Gastroesophageal sphincter (tissue), 4 donors: Measurements from ENCODE around the gene OR2V1. TPM values are rescaled to one million over a fixed set of nuclear protein-coding genes. Genes with fewer than 3 reads are reported as not detected.

Experiments used
- ATAC-seq: fragments of 150-250 bp; one replicate; pipeline ENCODE4 v1.9.1; 2016; ENCODE audit warnings: mild to moderate bottlenecking, moderate library complexity
- H3K27ac ChIP-seq, 4 donors: fragments of 200-600 bp; sonication (generic) in 3 of 4; 1 replicate in 3 of 4; 2 replicates in 1 of 4; pipeline ENCODE4 v1.5.1; 2016 to 2019
- H3K27me3 ChIP-seq: fragments of 200-600 bp; sonication (generic); one replicate; pipeline ENCODE4 v1.5.1; 2019
- H3K36me3 ChIP-seq, 2 donors: fragments of 200-600 bp; sonication (generic); one replicate each; pipeline ENCODE4 v1.5.1; 2019; ENCODE audit warnings: control low read depth in 1 of 2
- H3K4me1 ChIP-seq, 3 donors: fragments of 200-600 bp; sonication (generic); 1 replicate in 2 of 3; 2 replicates in 1 of 3; pipeline ENCODE4 v1.5.1; 2016 to 2019; ENCODE audit warnings: control low read depth in 2 of 3
- H3K4me3 ChIP-seq, 2 donors: fragments of 200-600 bp; sonication (generic); one replicate each; pipeline ENCODE4 v1.5.1; 2019; ENCODE audit warnings: mild to moderate bottlenecking in 1 of 2, moderate library complexity in 1 of 2
- H3K9me3 ChIP-seq, 3 donors: fragments of 200-600 bp; sonication (generic); one replicate each; pipeline ENCODE4 v1.5.1; 2017 to 2019; ENCODE audit warnings: control low read depth in 2 of 3
- EP300 ChIP-seq: sonication (generic); formaldehyde crosslinking; IDR thresholded peaks from one replicate; pipeline ENCODE4 v1.6.1; 2017; ENCODE audit warnings: antibody characterized with exemption, mild to moderate bottlenecking
- POLR2A ChIP-seq, 2 donors: fragments of 450-650 bp; IDR thresholded peaks; one replicate each; pipeline ENCODE4 v1.6.1; 2017; ENCODE audit warnings: antibody characterized with exemption in 2 of 2, mild to moderate bottlenecking in 2 of 2, moderate library complexity in 1 of 2
- POLR2AphosphoS5 ChIP-seq: sonication (generic); formaldehyde crosslinking; IDR thresholded peaks from one replicate; pipeline ENCODE4 v1.6.1; 2017; ENCODE audit warnings: antibody characterized with exemption
- WGBS, 2 donors: methylation state at CpG; one replicate each; pipeline ENCODE4 v1.1.5; 2018; ENCODE audit warnings: low coverage in 1 of 2; 5-methylcytosine and 5-hydroxymethylcytosine counted together
- total RNA-seq, 4 donors: library from RNA; depleted of rRNA; stranded (reverse); fragments of >200 nt; gene quantifications; one replicate each; pipeline ENCODE4 v1.1.0, GENCODE V29; 2016
- TF ChIP-seq, protein P1 (sequence below), 4 experiments: fragments of 200-600 bp in 2 of 4; fragments of 450-650 bp in 2 of 4; sonication (generic) in 1 of 4; IDR thresholded peaks; one replicate each; pipeline ENCODE4 v1.5.1; 2017 to 2019; ENCODE audit warnings: antibody characterized with exemption in 4 of 4, mild to moderate bottlenecking in 2 of 4, moderate library complexity in 2 of 4

OR2V1 gene
- total RNA-seq, 4 donors from 2014 or later: 0.12 TPM; not detected in 3

- no peak for TF ChIP-seq POLR2AphosphoS5
- no peak for TF ChIP-seq POLR2A (IDR thresholded peaks at IDR 0.05)
- TF ChIP-seq, protein P1, sequence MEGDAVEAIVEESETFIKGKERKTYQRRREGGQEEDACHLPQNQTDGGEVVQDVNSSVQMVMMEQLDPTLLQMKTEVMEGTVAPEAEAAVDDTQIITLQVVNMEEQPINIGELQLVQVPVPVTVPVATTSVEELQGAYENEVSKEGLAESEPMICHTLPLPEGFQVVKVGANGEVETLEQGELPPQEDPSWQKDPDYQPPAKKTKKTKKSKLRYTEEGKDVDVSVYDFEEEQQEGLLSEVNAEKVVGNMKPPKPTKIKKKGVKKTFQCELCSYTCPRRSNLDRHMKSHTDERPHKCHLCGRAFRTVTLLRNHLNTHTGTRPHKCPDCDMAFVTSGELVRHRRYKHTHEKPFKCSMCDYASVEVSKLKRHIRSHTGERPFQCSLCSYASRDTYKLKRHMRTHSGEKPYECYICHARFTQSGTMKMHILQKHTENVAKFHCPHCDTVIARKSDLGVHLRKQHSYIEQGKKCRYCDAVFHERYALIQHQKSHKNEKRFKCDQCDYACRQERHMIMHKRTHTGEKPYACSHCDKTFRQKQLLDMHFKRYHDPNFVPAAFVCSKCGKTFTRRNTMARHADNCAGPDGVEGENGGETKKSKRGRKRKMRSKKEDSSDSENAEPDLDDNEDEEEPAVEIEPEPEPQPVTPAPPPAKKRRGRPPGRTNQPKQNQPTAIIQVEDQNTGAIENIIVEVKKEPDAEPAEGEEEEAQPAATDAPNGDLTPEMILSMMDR (IDR thresholded peaks at IDR 0.05): no peak
- Histone ChIP-seq H3K27ac (no peak overlapping the region), H3K4me3 (no peak overlapping the region), H3K27me3 (peaks cover 33% of the 10 kb centered on the region), H3K36me3 (no peaks in the 10 kb centered on the region), H3K4me1 (peaks cover 0 to 21% (median 3%) of the 10 kb centered on the region in 3 donors), H3K9me3 (no peaks in the 10 kb centered on the region)
- WGBS, 2 donors: 83 to 100% methylated on average over 1 to 3 of the region's 3 CpGs
- ATAC-seq: no peak
Observed at GRCh38 chr5:181158869-181159268, 27.9 kb upstream of the OR2V1 start.

DNA sequence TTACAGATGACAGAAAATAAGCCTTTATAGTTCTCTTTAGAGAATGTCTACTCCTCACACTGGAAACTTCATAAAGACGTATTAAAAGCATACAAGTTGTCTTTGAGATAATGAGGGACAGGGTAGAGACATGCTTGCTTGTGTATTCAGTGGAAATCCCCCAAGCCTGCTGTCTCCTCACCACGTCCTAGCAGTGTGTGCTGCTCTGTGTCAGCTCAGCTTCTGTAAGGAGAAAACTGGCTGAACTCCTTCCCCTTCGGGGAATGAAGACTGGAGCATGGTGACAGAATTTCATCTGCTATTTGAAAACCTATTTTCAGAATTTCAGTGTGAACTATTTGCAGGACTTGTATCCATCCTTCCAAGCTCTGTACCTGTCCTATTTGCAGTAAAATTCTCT lies 25.8 kb upstream of the OR2V1 start:
- ATAC-seq: no peak
- H3K9me3 ChIP-seq: no peaks in the 10 kb centered on the region
- no peak overlapping the region for H3K4me3 ChIP-seq
- H3K36me3 ChIP-seq: no peaks in the 10 kb centered on the region
- TF ChIP-seq POLR2AphosphoS5 (no peak), POLR2A (IDR thresholded peaks at IDR 0.05) (no peak)
- H3K4me1 ChIP-seq: peaks cover 0 to 21% (median 3%) of the 10 kb centered on the region in 3 donors
- WGBS, 2 donors: 32 to 42% methylated on average over 3 of the region's 3 CpGs
- H3K27ac ChIP-seq: no peak overlapping the region
- H3K27me3 ChIP-seq: peaks cover 29% of the 10 kb centered on the region

- Histone ChIP-seq H3K27ac (no peak overlapping the region), H3K4me1 (no peaks in the 10 kb centered on the region), H3K4me3 (no peak overlapping the region), H3K36me3 (no peaks in the 10 kb centered on the region), H3K27me3 (peaks cover 59% of the 10 kb centered on the region), H3K9me3 (no peaks in the 10 kb centered on the region)
- ATAC-seq: no peak
- TF ChIP-seq EP300: no peak
- TF ChIP-seq POLR2A (IDR thresholded peaks at IDR 0.05): no peak
- TF ChIP-seq, protein P1 (IDR thresholded peaks at IDR 0.05): no peak
- no peak for TF ChIP-seq POLR2AphosphoS5
- WGBS, 2 donors: 82% methylated on average over 5 of the region's 5 CpGs; no CpG with 5 or more reads in 1 of the 2 donors
Observed at GRCh38 chr5:181153814-181154213, 22.8 kb upstream of the OR2V1 start.

GRCh38 chr5:181152406-181152805 lies 21.4 kb upstream of the OR2V1 start:
- no peak for ATAC-seq
- H3K4me3 ChIP-seq: no peak overlapping the region
- H3K36me3 ChIP-seq: no peaks in the 10 kb centered on the region
- H3K4me1 ChIP-seq: no peaks in the 10 kb centered on the region
- 59% methylated on average over 6 of the region's 9 CpGs; no CpG with 5 or more reads in 1 of the 2 donors for WGBS, 2 donors
- H3K9me3 ChIP-seq: no peaks in the 10 kb centered on the region
- peaks cover 67% of the 10 kb centered on the region for H3K27me3 ChIP-seq
- no peak overlapping the region for H3K27ac ChIP-seq
- no peak for TF ChIP-seq EP300
- TF ChIP-seq POLR2AphosphoS5: no peak
- TF ChIP-seq, protein P1 (IDR thresholded peaks at IDR 0.05): no peak
- no peak for TF ChIP-seq POLR2A (IDR thresholded peaks at IDR 0.05)

DNA sequence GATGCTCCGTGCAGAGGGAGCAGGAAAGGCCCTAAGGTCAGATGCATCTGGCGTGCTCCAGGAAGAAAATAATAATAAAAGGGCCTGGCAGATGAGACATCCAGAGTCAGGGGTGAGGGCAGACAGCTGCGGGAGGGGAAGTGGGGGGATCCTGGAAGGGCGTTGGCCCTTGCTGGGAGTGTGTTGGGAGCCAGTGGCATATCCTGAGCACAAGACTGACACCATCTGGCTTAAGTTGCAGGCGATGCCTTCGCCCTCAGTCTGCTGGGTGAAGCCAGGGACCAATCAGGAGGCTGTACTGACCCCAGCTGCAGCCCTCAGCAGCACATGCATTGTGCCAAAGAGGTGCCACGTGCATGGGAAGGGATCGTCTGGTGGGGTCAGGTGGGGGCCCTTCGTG lies 20.2 kb upstream of the OR2V1 start:
- no peak overlapping the region for H3K27ac ChIP-seq
- H3K9me3 ChIP-seq: no peaks in the 10 kb centered on the region
- peaks cover 78% of the 10 kb centered on the region for H3K27me3 ChIP-seq
- no peak overlapping the region for H3K4me3 ChIP-seq
- WGBS, 2 donors: 18 to 20% methylated on average over 1 to 5 of the region's 9 CpGs
- H3K36me3 ChIP-seq: no peaks in the 10 kb centered on the region
- TF ChIP-seq, protein P1 (IDR thresholded peaks at IDR 0.05): no peak
- TF ChIP-seq EP300: no peak
- no peak for TF ChIP-seq POLR2A (IDR thresholded peaks at IDR 0.05)
- TF ChIP-seq POLR2AphosphoS5: no peak
- ATAC-seq: no peak
- no peaks in the 10 kb centered on the region for H3K4me1 ChIP-seq
